Keratinocyte (primary cell): ENCODE results near the gene LAPTM5.

Source experiments
- CTCF ChIP-seq, 3 experiments: IDR thresholded peaks in 1 of 3; conservative IDR thresholded peaks in 1 of 3; optimal IDR thresholded peaks in 1 of 3; 2 replicates in 2 of 3; 3 replicates in 1 of 3; pipeline versions ENCODE3 to v1.5.1; 2011; ENCODE audit warnings: low read length in 3 of 3, mild to moderate bottlenecking in 3 of 3, moderate library complexity in 2 of 3, control low read depth in 1 of 3, inconsistent platforms in 1 of 3; ENCODE audit not compliant: insufficient read depth in 2 of 3; ENCODE audit errors: extremely low read depth in 1 of 3
- EZH2 ChIP-seq: IDR thresholded peaks from one replicate; pipeline ENCODE4 v1.6.1; 2012; ENCODE audit warnings: inconsistent platforms, mild to moderate bottlenecking, low read length, moderate library complexity

GRCh38 chr1:30697571-30698376 is 59.8 kb downstream of the LAPTM5 start:
- TF ChIP-seq CTCF (optimal IDR thresholded peaks at IDR 0.05 in 1 of 3, IDR thresholded peaks at IDR 0.05 in 1 of 3, conservative IDR thresholded peaks at IDR 0.05 in 1 of 3; ENCODE audit: extremely low read depth in 1 of 3, insufficient read depth in 2 of 3, low read length in 3 of 3), result peak; percentile 40 to 76 (median 51)
- TF ChIP-seq EZH2, result no peak
